Lower leg skin (tissue), 4 donors: ENCODE measurements around the gene ZDHHC14. TPM values are rescaled to one million over a fixed set of nuclear protein-coding genes. Genes with fewer than 3 reads are reported as not detected.

ENCODE experiments used
- DNase-seq, 2 donors: peaks; one replicate each; pipeline ENCODE4 v3.0.0-alpha.2; 2019; ENCODE audit warnings: low spot score in 2 of 2
- H3K4me3 ChIP-seq: fragments of 200-600 bp; sonication (generic); 2 replicates; pipeline ENCODE4 v1.5.1; 2017; ENCODE audit warnings: mild to moderate bottlenecking, low read depth; ENCODE audit not compliant: poor library complexity, severe bottlenecking
- CTCF ChIP-seq, 3 donors: fragments of 450-650 bp; IDR thresholded peaks; one replicate each; pipeline ENCODE4 v1.5.1; 2016; ENCODE audit warnings: antibody characterized with exemption in 3 of 3, mild to moderate bottlenecking in 3 of 3, moderate library complexity in 2 of 3
- POLR2A ChIP-seq, 2 donors: fragments of 450-650 bp; IDR thresholded peaks; one replicate each; pipeline ENCODE4 v1.6.1; 2016 to 2017; ENCODE audit warnings: antibody characterized with exemption in 2 of 2, mild to moderate bottlenecking in 1 of 2, moderate library complexity in 1 of 2
- WGBS, 2 donors: methylation state at CpG; one replicate each; pipeline ENCODE4 v1.1.5; 2018; 5-methylcytosine and 5-hydroxymethylcytosine counted together
- intact Hi-C: fragments of 100-400 bp; cut with DNase I; formaldehyde crosslinking; loops from one replicate; pipeline ENCODE4 v1.15.0; 2023; ENCODE audit warnings: low total_unique reads
- total RNA-seq, 4 donors: library from RNA; depleted of rRNA; stranded (reverse); fragments of >200 nt; gene quantifications; one replicate each; pipeline ENCODE4 v1.1.0, GENCODE V29; 2016

The ZDHHC14 gene
- total RNA-seq, 4 donors from 2014 or later: 4.5 to 8.3 (median 6.1) TPM

DNA sequence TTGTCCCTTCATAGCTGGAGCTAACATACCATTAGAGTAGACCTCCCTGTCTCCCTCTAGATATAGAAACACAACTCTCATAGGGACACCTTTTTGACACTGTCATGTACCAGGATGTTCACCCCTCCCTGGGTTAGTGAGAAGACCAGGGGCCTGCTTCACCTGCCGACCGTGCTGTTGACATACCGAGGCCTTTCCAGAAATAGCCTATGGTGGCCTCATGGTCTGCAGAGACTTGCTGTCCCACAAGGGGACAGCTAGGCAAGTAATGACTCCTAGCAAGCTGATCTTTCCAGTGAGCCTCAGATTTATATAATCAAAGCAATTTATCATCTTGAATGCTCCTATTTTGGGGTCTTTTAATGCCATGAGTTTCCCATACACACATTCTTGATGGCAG is 15.0 kb downstream of the ZDHHC14 start:
- TF ChIP-seq POLR2A (IDR thresholded peaks at IDR 0.05) (no peak), CTCF (IDR thresholded peaks at IDR 0.05) (no peak)
- no peak for DNase-seq
- H3K4me3 ChIP-seq: no peak overlapping the region
- intact Hi-C loops: no loop called here
- 88 to 100% methylated on average over 3 of the region's 3 CpGs for WGBS, 2 donors

DNA sequence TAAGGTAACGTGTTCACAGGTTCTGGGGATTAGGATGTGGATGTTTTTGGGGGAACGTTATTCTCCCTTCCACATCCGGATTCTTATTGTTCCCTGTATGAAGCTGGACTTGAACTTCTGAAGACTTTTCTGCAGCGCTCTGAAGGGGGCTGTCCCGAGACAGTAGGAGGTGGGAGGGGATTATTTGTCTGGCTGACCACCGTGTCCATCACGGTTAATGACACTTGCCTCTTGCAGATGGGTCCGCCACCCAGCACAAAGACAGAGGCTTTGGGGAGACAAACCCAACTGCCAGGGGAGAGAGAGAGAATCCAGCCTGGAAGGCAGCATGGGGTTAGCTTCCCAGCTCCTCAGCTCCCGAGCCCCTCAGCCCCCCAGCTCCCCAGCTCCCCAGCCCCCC is 16.7 kb downstream of the ZDHHC14 start:
- 92 to 93% methylated on average over 8 to 9 of the region's 9 CpGs for WGBS, 2 donors
- no peak overlapping the region for H3K4me3 ChIP-seq
- TF ChIP-seq CTCF (IDR thresholded peaks at IDR 0.05) (no peak), POLR2A (IDR thresholded peaks at IDR 0.05) (no peak)
- intact Hi-C loops: no loop called here
- DNase-seq: no peak

- intact Hi-C loops: no loop called here
- no peak overlapping the region for H3K4me3 ChIP-seq
- WGBS, 2 donors: 38 to 100% methylated on average over 1 to 2 of the region's 2 CpGs
- no peak for TF ChIP-seq POLR2A (IDR thresholded peaks at IDR 0.05)
- TF ChIP-seq CTCF (IDR thresholded peaks at IDR 0.05): no peak
- no peak for DNase-seq
Observed at GRCh38 chr6:157398151-157398550, 17.2 kb downstream of the ZDHHC14 start.

DNA sequence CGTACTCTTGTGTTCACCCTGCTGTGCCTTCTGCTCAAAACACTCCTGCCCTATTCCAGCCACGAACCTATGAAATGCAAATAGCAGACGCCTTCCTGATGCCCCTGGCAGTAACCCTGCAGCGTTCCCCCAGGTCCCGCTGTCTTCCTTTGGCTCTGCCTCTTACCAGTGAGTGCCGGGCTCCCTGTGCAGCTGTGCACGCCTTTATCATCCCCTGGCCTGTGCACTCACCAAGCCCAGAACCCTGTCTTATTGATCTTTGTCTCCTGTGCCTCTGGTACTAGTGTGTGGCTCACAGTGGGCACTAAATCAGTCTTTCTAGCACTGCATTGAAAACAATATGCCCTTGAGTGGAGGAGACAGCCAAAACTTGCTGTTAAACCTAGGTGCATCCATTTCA is 19.7 kb downstream of the ZDHHC14 start:
- DNase-seq: no peak
- intact Hi-C loops: no loop called here
- TF ChIP-seq POLR2A (IDR thresholded peaks at IDR 0.05): no peak
- 88 to 89% methylated on average over 7 of the region's 7 CpGs for WGBS, 2 donors
- no peak overlapping the region for H3K4me3 ChIP-seq

DNA sequence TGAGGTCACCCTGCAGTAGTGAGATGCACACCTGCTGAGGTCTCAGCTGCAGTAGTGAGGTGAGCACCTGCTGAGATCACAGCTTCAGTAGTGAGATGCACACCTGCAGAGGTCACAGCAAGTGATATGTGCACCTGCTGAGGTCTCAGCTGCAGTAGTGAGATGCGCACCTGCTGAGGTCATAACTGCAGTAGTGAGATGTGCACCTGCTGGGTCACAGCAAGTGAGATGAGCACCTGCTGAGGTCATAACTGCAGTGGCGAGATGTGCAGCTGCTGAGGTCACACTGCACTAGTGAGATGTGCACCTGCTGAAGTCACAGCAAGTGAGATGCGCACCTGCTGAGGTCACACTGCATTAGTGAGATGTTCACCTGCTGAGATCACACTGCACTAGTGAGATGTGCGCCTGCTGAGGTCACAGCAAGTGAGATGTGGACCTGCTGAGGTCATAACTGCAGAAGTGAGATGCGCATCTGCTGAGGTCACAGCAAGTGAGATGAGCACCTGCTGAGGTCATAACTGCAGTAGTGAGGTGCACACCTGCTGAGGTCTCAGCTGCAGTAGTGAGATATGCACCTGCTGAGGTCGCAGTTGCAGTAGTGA is 20.8 kb downstream of the ZDHHC14 start:
- TF ChIP-seq POLR2A (IDR thresholded peaks at IDR 0.05) (no peak), CTCF (IDR thresholded peaks at IDR 0.05) (no peak)
- no peak for DNase-seq
- intact Hi-C loops: no loop called here
- WGBS, 2 donors: 88 to 92% methylated on average over 6 of the region's 6 CpGs
- no peak overlapping the region for H3K4me3 ChIP-seq

GRCh38 chr6:157402996-157403685 is 22.2 kb downstream of the ZDHHC14 start:
- intact Hi-C loops: no loop called here
- WGBS, 2 donors: 90 to 91% methylated on average over 3 of the region's 3 CpGs
- no peak for DNase-seq
- no peak for TF ChIP-seq CTCF (IDR thresholded peaks at IDR 0.05)
- no peak for TF ChIP-seq POLR2A (IDR thresholded peaks at IDR 0.05)
- H3K4me3 ChIP-seq: no peak overlapping the region
